ENCODE results near the gene CHIC1. TPM values are rescaled to one million over a fixed set of nuclear protein-coding genes. Genes with fewer than 3 reads are reported as not detected.
"Not testable (repeated sequence)": the region's sequence is repeated elsewhere in the genome, so short reads cannot be mapped to it uniquely, and the experiment has no call there.

Gene CHIC1
- total and polyA plus RNA-seq, 12 donors: 2.4 to 15.3 (median 11.5) TPM

GRCh38 chrX:73647212-73647611 is 84.2 kb downstream of the CHIC1 start:
- Histone ChIP-seq H3K27me3 (no peaks in the 10 kb centered on the region), H3K4me1 (no peaks in the 10 kb centered on the region), H3K27ac (no peak overlapping the region), H3K4me3 (no peak overlapping the region), H3K9me3 (peaks cover 0 to 51% (median 11%) of the 10 kb centered on the region in 11 donors), H3K36me3 (peaks cover 0 to 18% (median 0%) of the 10 kb centered on the region in 9 donors)
- DNase-seq: no peak
- no peak for TF ChIP-seq CTCF (IDR thresholded peaks at IDR 0.05)
- intact Hi-C loops (cut with DNase I): no loop called here
- 100% methylated on average over 1 of the region's 1 CpG for WGBS, 2 donors
- no peak for ATAC-seq

GRCh38 chrX:73647632-73648322 is 84.8 kb downstream of the CHIC1 start:
- intact Hi-C loops (cut with DNase I): no loop called here
- H3K4me3 ChIP-seq: no peak overlapping the region
- no peaks in the 10 kb centered on the region for H3K27me3 ChIP-seq
- no peaks in the 10 kb centered on the region for H3K4me1 ChIP-seq
- ATAC-seq (no peak), DNase-seq (no peak)
- peaks cover 0 to 56% (median 14%) of the 10 kb centered on the region in 11 donors for H3K9me3 ChIP-seq
- peaks cover 0 to 18% (median 0%) of the 10 kb centered on the region in 9 donors for H3K36me3 ChIP-seq
- H3K27ac ChIP-seq: no peak overlapping the region
- no peak for TF ChIP-seq CTCF (IDR thresholded peaks at IDR 0.05)

GRCh38 chrX:73661322-73661721 is 98.3 kb downstream of the CHIC1 start:
- DNase-seq; H3K36me3 ChIP-seq; intact Hi-C loops (cut with DNase I); H3K27me3 ChIP-seq; H3K27ac ChIP-seq; H3K4me3 ChIP-seq; ATAC-seq; H3K4me1 ChIP-seq: not testable (repeated sequence)
- H3K9me3 ChIP-seq: peaks cover 0 to 35% (median 15%) of the 10 kb centered on the region in 11 donors
- 95 to 100% methylated on average over 1 of the region's 1 CpG for WGBS, 2 donors

GRCh38 chrX:73668779-73669178 is 105.8 kb downstream of the CHIC1 start:
- peaks cover 0 to 40% (median 8%) of the 10 kb centered on the region in 11 donors for H3K9me3 ChIP-seq
- no peak for TF ChIP-seq CTCF (IDR thresholded peaks at IDR 0.05)
- DNase-seq: peak; percentile 10 to 29
- H3K4me3 ChIP-seq: no peak overlapping the region
- ATAC-seq: peak in 6 of 8 donors; percentile 46 to 79 (median 51)
- 33 to 56% methylated on average over 5 of the region's 5 CpGs for WGBS, 2 donors
- no peaks in the 10 kb centered on the region for H3K27me3 ChIP-seq
- no peak overlapping the region for H3K27ac ChIP-seq
- intact Hi-C loops (cut with DNase I): no loop called here
- no peaks in the 10 kb centered on the region for H3K36me3 ChIP-seq
- H3K4me1 ChIP-seq: no peaks in the 10 kb centered on the region

GRCh38 chrX:73681408-73681807 is 118.4 kb downstream of the CHIC1 start:
- Histone ChIP-seq H3K4me1 (no peaks in the 10 kb centered on the region), H3K27ac (no peak overlapping the region), H3K36me3 (peaks cover 0 to 7% (median 0%) of the 10 kb centered on the region in 9 donors), H3K4me3 (no peak overlapping the region), H3K27me3 (peaks cover 0 to 32% (median 0%) of the 10 kb centered on the region in 7 donors), H3K9me3 (peaks cover 0 to 3% (median 0%) of the 10 kb centered on the region in 11 donors)
- no peak for TF ChIP-seq CTCF (IDR thresholded peaks at IDR 0.05)
- ATAC-seq: no peak
- no peak for DNase-seq
- intact Hi-C loops (cut with DNase I): no loop called here
